H1 (cell line): ENCODE measurements around the gene RRP1. TPM values are rescaled to one million over a fixed set of nuclear protein-coding genes. Genes with fewer than 3 reads are reported as not detected.

Experiments
- CTCF ChIA-PET: fragments of 300-600 bp; sonication (Branson Sonifier 250); formaldehyde crosslinking; loops from one replicate; lab custom pipeline; 2021; ENCODE audit not compliant: partially characterized antibody; lab: Charles Lee
- POLR2A ChIA-PET: fragments of 300-600 bp; sonication (Branson Sonifier 250); formaldehyde crosslinking; loops from one replicate; lab custom pipeline; 2021; ENCODE audit warnings: inconsistent platforms; ENCODE audit not compliant: partially characterized antibody; lab: Charles Lee
- DNase-seq, 2 experiments: peaks; one replicate each; pipeline versions ENCODE4 v3.0.0 to v3.0.0-alpha.2; 2010 to 2022; ENCODE audit warnings: low spot score in 2 of 2, low read depth in 1 of 2, mixed read lengths in 1 of 2
- FAIRE-seq: peaks from 2 replicates; lab custom pipeline; 2011; peaks lifted over from hg19 to GRCh38; lab: Jason Lieb, UNC
- H2AFZ ChIP-seq: 2 replicates; pipeline ENCODE4 v1.8.1; 2012; ENCODE audit warnings: low read length, inconsistent platforms
- H2AK5ac ChIP-seq: 2 replicates; pipeline ENCODE4 v1.6.1; 2013; ENCODE audit warnings: low read depth, low read length
- H2BK120ac ChIP-seq: replicated peaks from 2 replicates; pipeline ENCODE3; 2013; ENCODE audit warnings: low read depth, low read length, inconsistent platforms
- H2BK12ac ChIP-seq: 2 replicates; pipeline ENCODE4 v1.6.1; 2013; ENCODE audit warnings: low read depth, low read length
- H2BK15ac ChIP-seq: 2 replicates; pipeline ENCODE4 v1.6.1; 2013; ENCODE audit warnings: low read length
- H2BK20ac ChIP-seq: 2 replicates; pipeline ENCODE4 v1.6.1; 2013; ENCODE audit warnings: low read length
- H2BK5ac ChIP-seq: 2 replicates; pipeline ENCODE4 v1.6.1; 2013; ENCODE audit warnings: low read depth, low read length
- H3K14ac ChIP-seq: 2 replicates; pipeline ENCODE4 v1.6.1; 2013; ENCODE audit warnings: inconsistent platforms; ENCODE audit not compliant: insufficient read length
- H3K18ac ChIP-seq: 2 replicates; pipeline ENCODE4 v1.6.1; 2013; ENCODE audit warnings: low read length; ENCODE audit errors: extremely low read depth
- H3K23ac ChIP-seq: 2 replicates; pipeline ENCODE4 v1.6.1; 2013; ENCODE audit warnings: inconsistent platforms; ENCODE audit not compliant: insufficient read length
- H3K23me2 ChIP-seq: 2 replicates; pipeline ENCODE4 v1.6.1; 2013; ENCODE audit warnings: low read depth, low read length
- H3K27ac ChIP-seq: 2 replicates; pipeline ENCODE4 v1.6.1; 2011; ENCODE audit warnings: low read depth, low read length, inconsistent platforms
- H3K27me3 ChIP-seq, 4 experiments: replicated peaks in 1 of 4; 1 replicate in 1 of 4; 2 replicates in 3 of 4; pipeline versions ENCODE4 v1.6.1 to v1.8.1; 2011 to 2013; ENCODE audit warnings: low read length in 3 of 4, mild to moderate bottlenecking in 3 of 4, inconsistent platforms in 2 of 4, mixed read lengths in 2 of 4, moderate library complexity in 1 of 4; ENCODE audit not compliant: control insufficient read depth in 3 of 4, insufficient read depth in 3 of 4; ENCODE audit errors: extremely low read depth in 1 of 4
- H3K36me3 ChIP-seq, 4 experiments: 2 replicates each; pipeline versions ENCODE4 v1.6.1 to v1.8.1; 2011 to 2013; ENCODE audit warnings: mild to moderate bottlenecking in 4 of 4, low read length in 3 of 4, moderate library complexity in 2 of 4, control low read depth in 1 of 4, inconsistent platforms in 1 of 4; ENCODE audit not compliant: insufficient read depth in 4 of 4, control insufficient read depth in 2 of 4
- H3K4ac ChIP-seq: replicated peaks from 2 replicates; pipeline ENCODE3; 2013; ENCODE audit warnings: low read length, low read depth, mixed read lengths, inconsistent platforms; ENCODE audit not compliant: insufficient read length
- H3K4me1 ChIP-seq, 4 experiments: replicated peaks in 1 of 4; 1 replicate in 1 of 4; 2 replicates in 3 of 4; pipeline versions ENCODE4 v1.6.1 to v1.8.1; 2011 to 2013; ENCODE audit warnings: low read length in 3 of 4, inconsistent platforms in 2 of 4, mixed read lengths in 1 of 4; ENCODE audit not compliant: insufficient read depth in 4 of 4, control insufficient read depth in 3 of 4
- H3K4me2 ChIP-seq, 2 experiments: 2 replicates each; pipeline versions ENCODE4 v1.6.1 to v1.8.1; 2011 to 2013; ENCODE audit warnings: low read depth in 2 of 2, low read length in 2 of 2, control low read depth in 1 of 2, inconsistent platforms in 1 of 2, mild to moderate bottlenecking in 1 of 2; ENCODE audit not compliant: insufficient read depth in 1 of 2
- H3K4me3 ChIP-seq, 4 experiments: fragments of 200-600, 300-600 bp in 1 of 4; sonication (generic), shearing (Covaris generic), sonication (Bioruptor Twin) in 1 of 4; 2 replicates each; pipeline versions ENCODE4 v1.5.1 to v1.8.1; 2011 to 2016; ENCODE audit warnings: low read length in 4 of 4, low read depth in 3 of 4, control low read depth in 2 of 4, inconsistent platforms in 2 of 4, mild to moderate bottlenecking in 2 of 4, mixed read lengths in 1 of 4, moderate library complexity in 1 of 4; ENCODE audit not compliant: insufficient read depth in 2 of 4; ENCODE audit errors: extremely low read depth in 1 of 4
- H3K56ac ChIP-seq: replicated peaks from 2 replicates; pipeline ENCODE3; 2013; ENCODE audit warnings: low read depth, mild to moderate bottlenecking, mixed read lengths, low read length, inconsistent platforms; ENCODE audit not compliant: insufficient read length
- H3K79me1 ChIP-seq: 2 replicates; pipeline ENCODE4 v1.6.1; 2013; ENCODE audit warnings: low read depth, low read length, control low read depth
- H3K79me2 ChIP-seq, 2 experiments: 2 replicates each; pipeline versions ENCODE4 v1.6.1 to v1.8.1; 2012 to 2013; ENCODE audit warnings: low read length in 2 of 2, mild to moderate bottlenecking in 2 of 2, inconsistent platforms in 1 of 2; ENCODE audit not compliant: insufficient read depth in 2 of 2, control insufficient read depth in 1 of 2
- H3K9ac ChIP-seq, 4 experiments: replicated peaks in 1 of 4; 1 replicate in 1 of 4; 2 replicates in 3 of 4; pipeline versions ENCODE4 v1.6.1 to v1.8.1; 2011 to 2013; ENCODE audit warnings: low read depth in 3 of 4, low read length in 3 of 4, control low read depth in 2 of 4, mild to moderate bottlenecking in 2 of 4, moderate library complexity in 2 of 4, inconsistent platforms in 1 of 4; ENCODE audit errors: extremely low read depth in 1 of 4
- H3K9me3 ChIP-seq, 2 experiments: 2 replicates each; pipeline versions ENCODE4 v1.6.1 to v1.8.1; 2012 to 2013; ENCODE audit warnings: mild to moderate bottlenecking in 2 of 2, moderate library complexity in 2 of 2, control low read depth in 1 of 2, inconsistent platforms in 1 of 2, low read depth in 1 of 2, low read length in 1 of 2, mixed read lengths in 1 of 2; ENCODE audit not compliant: insufficient read depth in 2 of 2
- H4K20me1 ChIP-seq, 2 experiments: replicated peaks in 1 of 2; 2 replicates each; pipeline versions ENCODE3 to v1.8.1; 2011 to 2013; ENCODE audit warnings: inconsistent platforms in 2 of 2, low read length in 2 of 2, mild to moderate bottlenecking in 1 of 2; ENCODE audit not compliant: insufficient read depth in 2 of 2, control insufficient read depth in 1 of 2
- H4K5ac ChIP-seq: 2 replicates; pipeline ENCODE4 v1.6.1; 2013; ENCODE audit warnings: low read length, low read depth, mixed read lengths, inconsistent platforms; ENCODE audit not compliant: insufficient read length
- H4K8ac ChIP-seq: 2 replicates; pipeline ENCODE4 v1.8.0; 2013; ENCODE audit warnings: mild to moderate bottlenecking, moderate library complexity, low read length, inconsistent platforms; ENCODE audit not compliant: insufficient read depth; ENCODE audit errors: extremely low read depth
- H4K91ac ChIP-seq: replicated peaks from 2 replicates; pipeline ENCODE3; 2013; ENCODE audit warnings: low read length, mixed read lengths, inconsistent platforms; ENCODE audit not compliant: insufficient read length
- CBX5 ChIP-seq: fragments of 300-800, 300-1000 bp; sonication (generic); IDR thresholded peaks from 2 replicates; pipeline ENCODE4 v1.7.1; 2016; ENCODE audit warnings: antibody characterized with exemption, low read length, low read depth
- CHD2 ChIP-seq: IDR thresholded peaks from 2 replicates; pipeline ENCODE4 v1.6.1; 2012; ENCODE audit warnings: low read length, improper control_type of control experiment
- CTBP2 ChIP-seq: IDR thresholded peaks from 2 replicates; pipeline ENCODE4 v1.7.0; 2011; ENCODE audit warnings: borderline replicate concordance, mild to moderate bottlenecking, moderate library complexity, mixed read lengths, low read length; ENCODE audit not compliant: insufficient read depth, insufficient read length
- GABPA ChIP-seq: IDR thresholded peaks from 2 replicates; pipeline ENCODE4 v1.6.1; 2011; ENCODE audit warnings: mild to moderate bottlenecking, low read length, moderate library complexity, borderline replicate concordance; ENCODE audit not compliant: insufficient read depth
- HDAC6 ChIP-seq: IDR thresholded peaks from one replicate; pipeline ENCODE4 v1.7.1; 2012; ENCODE audit warnings: low read depth, mild to moderate bottlenecking, inconsistent platforms, low read length, moderate library complexity
- KDM4A ChIP-seq: IDR thresholded peaks from one replicate; pipeline ENCODE4 v1.7.1; 2012; ENCODE audit warnings: low read depth, mild to moderate bottlenecking, moderate library complexity, low read length, inconsistent platforms; ENCODE audit not compliant: severe bottlenecking
- KDM5A ChIP-seq: fragments of 200-600 bp; IDR thresholded peaks from 2 replicates; pipeline ENCODE4 v1.7.1; 2012; ENCODE audit warnings: mild to moderate bottlenecking, low read length, inconsistent platforms, mixed read lengths
- POLR2AphosphoS5 ChIP-seq: IDR thresholded peaks from 2 replicates; pipeline ENCODE4 v1.6.1; 2011; ENCODE audit warnings: low read depth, low read length
- RBBP5 ChIP-seq: IDR thresholded peaks from 2 replicates; pipeline ENCODE4 v1.7.1; 2012; ENCODE audit warnings: low read depth, mild to moderate bottlenecking, inconsistent platforms, low read length, moderate library complexity, borderline replicate concordance
- SIN3A ChIP-seq, 2 experiments: IDR thresholded peaks in 1 of 2; conservative IDR thresholded peaks in 1 of 2; 2 replicates each; pipeline ENCODE4 v1.6.1; 2011 to 2012; ENCODE audit warnings: low read length in 2 of 2, improper control_type of control experiment in 1 of 2, low read depth in 1 of 2, mild to moderate bottlenecking in 1 of 2
- SP2 ChIP-seq: IDR thresholded peaks from 2 replicates; pipeline ENCODE4 v1.6.1; 2012; ENCODE audit warnings: mild to moderate bottlenecking, low read length, inconsistent platforms
- SRF ChIP-seq: IDR thresholded peaks from 2 replicates; pipeline ENCODE4 v1.6.1; 2011; ENCODE audit warnings: mild to moderate bottlenecking, low read depth, low read length, moderate library complexity
- WGBS, 2 experiments: shearing (Covaris generic) in 1 of 2; methylation state at CpG; one replicate each; pipeline versions ENCODE4 v1.1.6 to v1.1.7; 2013 to 2015; ENCODE audit warnings: low lambda C conversion rate in 2 of 2, mixed read lengths in 2 of 2, inconsistent platforms in 1 of 2, low coverage in 1 of 2, missing lambda C conversion rate in 1 of 2; ENCODE audit not compliant: insufficient replicate concordance in 2 of 2, insufficient coverage in 1 of 2, insufficient read length in 1 of 2; ENCODE audit errors: extremely low coverage in 1 of 2, missing lambda C conversion rate in 1 of 2; 5-methylcytosine and 5-hydroxymethylcytosine counted together
- polyA plus RNA-seq, 7 experiments: library from polyadenylated mRNA; depleted of rRNA in 3 of 7; stranded (reverse) in 5 of 7; unstranded in 2 of 7; fragments of >200 nt in 5 of 7; fragments of 200-250 nt in 2 of 7; gene quantifications; 1 replicate in 5 of 7; 2 replicates in 1 of 7; 4 replicates in 1 of 7; pipeline versions ENCODE4 v1.2.1 to v1.2.3, GENCODE V29; 2011 to 2013; ENCODE audit warnings: missing spikeins in 2 of 7, mixed read lengths in 2 of 7
- total RNA-seq: library from RNA; stranded (reverse); fragmentation: NEBNext Ultra II Directional; extraction: Animal tissue kit (Norgen Biotek cat#: 25700); gene quantifications from 2 replicates; pipeline ENCODE4 v1.2.1, GENCODE V29; 2021

The RRP1 gene
- total and polyA plus RNA-seq, 2 of the 8 experiments (the other 6 are each of a cell fraction or from before 2014, with no cell fraction given) = 11.6 to 55.2 TPM

DNA sequence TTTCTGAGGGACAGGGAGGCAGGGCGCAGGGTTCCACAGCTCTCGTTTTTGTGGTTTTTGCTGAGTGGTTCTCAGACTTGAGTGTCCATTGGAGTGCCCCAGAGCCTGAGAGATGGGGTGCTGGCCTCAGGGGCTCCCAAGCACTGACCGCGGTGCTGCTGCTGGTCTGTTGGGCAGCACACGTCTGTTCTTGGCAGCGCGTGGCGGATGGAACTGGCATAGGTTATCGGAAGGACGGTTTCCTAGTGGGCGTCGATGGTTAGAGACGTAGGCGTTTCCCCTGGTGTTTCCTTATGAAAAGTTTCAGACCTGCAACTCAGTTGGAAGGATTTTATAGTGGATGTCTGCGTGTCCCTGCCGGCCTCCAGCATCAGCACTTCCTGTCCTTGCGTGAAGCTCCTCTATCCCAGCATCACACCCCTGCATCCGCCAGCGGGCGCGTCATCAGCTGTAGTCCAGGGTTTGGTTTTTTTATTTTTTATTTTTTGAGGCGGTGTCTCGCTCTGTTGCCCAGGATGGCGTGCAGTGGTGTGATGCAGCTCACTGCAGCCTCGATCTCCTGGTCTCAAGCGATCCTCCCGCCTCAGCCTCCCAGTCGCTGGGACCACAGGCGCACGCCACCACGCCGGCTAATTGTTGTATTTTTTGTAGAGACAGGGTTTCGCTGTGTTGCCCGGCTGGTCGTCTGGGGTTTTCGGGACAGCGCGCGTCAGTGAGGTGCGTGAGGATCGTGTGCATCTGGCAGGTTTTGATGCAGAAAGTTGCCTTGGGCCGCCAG, 11.8 kb downstream of the RRP1 start:
- no peaks in the 10 kb centered on the region for H3K27me3 ChIP-seq
- H3K79me1 ChIP-seq = peaks cover 3% of the 10 kb centered on the region; the same call in 1 of the 2 replicates
- ChIA-PET CTCF (interaction anchor here (0.6 to 1.6 kb wide), 3 partner anchors 12 to 1152 kb away, joined by 3 to 7 read pairs (median 4); partner anchors contain the start of gene RRP1), POLR2A (interaction anchor here (0.6 to 3.6 kb wide), 7 partner anchors 8 to 183 kb away, joined by 3 to 19 read pairs (median 3); partner anchors contain the start of gene RRP1)
- no peak overlapping the region for H2BK120ac ChIP-seq
- no peak overlapping the region for H3K18ac ChIP-seq
- no peaks in the 10 kb centered on the region for H3K9me3 ChIP-seq
- no peaks in the 10 kb centered on the region for H3K79me2 ChIP-seq
- H3K14ac ChIP-seq = no peak overlapping the region
- H3K23ac ChIP-seq = no peak overlapping the region
- H2AK5ac ChIP-seq = no peak overlapping the region
- H2BK15ac ChIP-seq = no peak overlapping the region
- no peak overlapping the region for H4K91ac ChIP-seq
- no peaks in the 10 kb centered on the region for H3K23me2 ChIP-seq
- no peak overlapping the region for H2AFZ ChIP-seq
- no peak overlapping the region for H3K4ac ChIP-seq
- FAIRE-seq (no peak), DNase-seq (no peak)
- no peak overlapping the region for H4K8ac ChIP-seq
- no peak overlapping the region for H3K56ac ChIP-seq
- no peak overlapping the region for H3K4me2 ChIP-seq
- H2BK5ac ChIP-seq = peak overlapping the region; percentile 35; the same call in 1 of the 2 replicates
- 95% methylated on average over 42 of the region's 42 CpGs; no CpG with 5 or more reads in 1 of the 2 experiments for WGBS, 2 experiments
- peaks cover 34 to 80% (median 66%) of the 10 kb centered on the region in 4 experiments for H3K36me3 ChIP-seq
- no peak overlapping the region for H3K4me3 ChIP-seq
- H4K20me1 ChIP-seq = peaks cover 23 to 29% of the 10 kb centered on the region in 2 experiments
- H2BK12ac ChIP-seq = no peak overlapping the region
- H3K27ac ChIP-seq = no peak overlapping the region
- H3K4me1 ChIP-seq = no peaks in the 10 kb centered on the region
- no peak overlapping the region for H4K5ac ChIP-seq
- H2BK20ac ChIP-seq = no peak overlapping the region
- H3K9ac ChIP-seq = no peak overlapping the region
- no peak for TF ChIP-seq CBX5
- no peak for TF ChIP-seq GABPA
- no peak for TF ChIP-seq CHD2
- no peak for TF ChIP-seq SP2
- TF ChIP-seq POLR2AphosphoS5 = no peak
- no peak for TF ChIP-seq KDM4A
- no peak for TF ChIP-seq RBBP5
- TF ChIP-seq HDAC6 = no peak
- no peak for TF ChIP-seq KDM5A
- TF ChIP-seq SIN3A (conservative IDR thresholded peaks at IDR 0.05 in 1 of 2, IDR thresholded peaks at IDR 0.05 in 1 of 2; ENCODE audit: low read depth in 1 of 2, low read length in 2 of 2) = no peak
- no peak for TF ChIP-seq SRF
- TF ChIP-seq CTBP2 = no peak
